Hippocampal formation (tissue), 2 donors: Measurements from ENCODE around the gene TSEN15.

ENCODE experiments used
- DNase-seq, 2 donors: peaks; one replicate each; lab custom pipeline; 2025; lab: John Stamatoyannopoulos, UW

TSEN15 gene

DNA sequence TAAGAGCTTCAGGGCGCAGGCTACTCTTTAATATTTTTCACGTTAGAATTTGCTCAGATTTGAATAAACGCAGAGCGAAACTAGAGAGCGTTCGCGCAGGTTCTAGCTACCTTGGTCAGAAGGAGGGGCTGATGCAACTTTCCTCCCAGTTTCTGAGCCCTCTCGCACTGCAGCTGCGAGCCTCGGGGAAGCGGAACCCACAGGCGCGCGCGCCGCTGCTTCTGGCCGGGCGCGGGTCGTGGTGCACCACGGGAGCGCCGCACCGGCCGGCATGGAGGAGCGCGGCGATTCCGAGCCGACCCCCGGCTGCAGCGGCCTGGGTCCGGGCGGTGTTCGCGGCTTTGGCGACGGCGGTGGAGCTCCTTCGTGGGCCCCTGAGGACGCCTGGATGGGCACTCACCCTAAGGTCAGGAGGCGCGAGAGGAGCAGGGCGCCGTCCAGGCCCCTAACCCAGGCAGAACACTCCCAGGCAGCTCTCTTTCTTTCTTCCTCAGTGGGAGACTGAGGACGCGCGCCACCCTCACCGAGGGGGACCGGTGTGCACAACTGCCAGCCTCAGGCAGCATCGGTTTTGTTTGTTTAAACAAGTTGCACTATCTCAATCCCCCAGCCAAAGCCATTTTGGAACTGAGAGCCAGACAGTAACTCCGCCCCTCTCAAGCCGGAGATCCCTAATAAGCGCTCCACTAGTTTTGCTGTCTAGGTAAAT is at the start of gene TSEN15:
Gene TSEN15 (plus strand): TSS at position 246 of the 709 bp plus-strand sequence. CDS start 26 bp downstream, at position 272.
- DNase-seq, result peak; percentile 68

- peak; percentile 54 to 84 for DNase-seq
These were observed 49.5 kb upstream of the TSEN15 start for GRCh38 chr1:184002071-184002470.

DNA sequence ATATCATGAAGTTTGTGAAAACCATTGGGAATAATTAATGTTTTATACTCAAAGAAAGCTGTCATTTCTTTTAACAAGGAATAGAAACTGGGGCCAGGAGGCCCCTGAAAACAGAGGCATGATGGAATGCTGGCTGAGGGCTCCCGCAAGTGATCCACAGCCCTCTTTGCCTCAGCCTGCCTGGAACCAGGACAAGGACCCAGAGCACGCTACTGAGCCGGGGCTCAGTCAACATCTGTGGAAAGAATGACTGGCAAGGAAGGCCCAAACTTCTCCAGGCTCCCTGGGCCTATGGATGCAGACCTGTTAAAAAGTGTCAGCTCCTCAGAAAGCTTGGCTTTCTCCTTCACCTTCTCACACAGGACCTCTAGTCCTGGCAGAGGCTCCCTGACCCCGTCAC is 46.6 kb upstream of the TSEN15 start:
- no peak for DNase-seq

GRCh38 chr1:184005506-184005905 is 46.0 kb upstream of the TSEN15 start:
- DNase-seq, result no peak

DNA sequence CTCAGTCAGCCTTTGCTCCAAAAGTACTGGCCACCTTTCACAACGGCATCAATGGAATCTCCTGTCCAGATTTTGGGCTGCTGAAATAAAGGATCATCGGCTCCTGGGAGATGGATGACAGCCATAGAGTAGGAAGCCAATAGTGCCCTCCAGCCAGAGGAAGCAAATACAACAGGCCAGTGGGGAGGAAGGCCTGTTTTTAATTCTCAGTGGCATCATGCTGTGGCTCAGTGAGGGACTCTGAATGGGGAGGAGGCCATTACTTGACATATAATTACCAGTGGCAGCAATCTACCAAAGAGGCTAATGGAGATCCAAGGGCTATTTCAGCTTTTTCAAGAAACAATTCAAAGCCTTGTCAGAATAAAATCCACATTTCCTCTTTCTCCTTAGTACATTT is 40.7 kb upstream of the TSEN15 start:
- no peak for DNase-seq

GRCh38 chr1:184012187-184012586 is 39.3 kb upstream of the TSEN15 start:
- DNase-seq, result no peak

DNA sequence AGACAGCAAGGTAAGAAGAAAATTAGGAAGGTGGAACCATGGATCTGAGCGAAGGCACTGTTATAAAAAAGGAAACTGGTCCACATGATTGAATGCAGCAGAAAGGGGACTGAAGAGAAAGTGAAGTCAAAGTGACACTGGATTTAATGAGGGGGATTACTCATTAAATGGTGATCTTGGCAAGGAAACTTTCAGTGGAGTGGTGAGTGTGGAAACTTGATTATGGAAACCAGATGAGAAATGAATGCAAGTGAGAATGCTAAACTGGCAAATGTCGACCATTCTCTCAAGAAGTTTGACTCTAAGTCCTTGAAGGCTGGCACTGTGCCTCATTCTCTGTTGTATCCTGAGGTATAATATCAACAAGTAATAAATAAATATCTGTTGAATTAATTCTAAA is 37.3 kb upstream of the TSEN15 start:
- DNase-seq, result no peak

- DNase-seq, result peak in 1 of 2 donors; percentile 26
These were observed 35.4 kb upstream of the TSEN15 start for GRCh38 chr1:184016169-184016568.

DNA sequence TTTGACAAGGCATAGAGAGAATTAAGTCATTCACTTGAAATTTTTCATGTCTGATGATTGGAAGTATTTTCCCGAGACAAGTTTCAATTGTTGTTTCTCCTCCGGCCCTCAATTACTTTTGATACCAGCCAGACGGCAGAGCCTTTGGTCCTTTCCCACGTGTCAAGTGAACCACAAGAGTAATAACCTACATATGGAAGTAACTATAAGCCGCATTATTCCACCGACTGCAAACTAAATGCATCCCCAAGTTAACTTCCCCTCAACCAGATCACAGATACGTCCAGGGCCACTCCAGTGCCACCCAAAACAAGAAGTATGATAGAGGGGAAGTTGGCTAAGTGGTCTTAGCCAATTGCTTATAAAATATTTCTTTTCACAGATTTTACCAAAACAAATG is 34.2 kb upstream of the TSEN15 start:
- DNase-seq, result peak in 1 of 2 donors; percentile 35

- DNase-seq, result no peak
These were observed 32.9 kb upstream of the TSEN15 start for GRCh38 chr1:184018622-184019021.

GRCh38 chr1:184019069-184019468 is 32.5 kb upstream of the TSEN15 start:
- peak in 1 of 2 donors; percentile 75 for DNase-seq

- DNase-seq, result peak in 1 of 2 donors; percentile 38
These were observed 32.0 kb upstream of the TSEN15 start for GRCh38 chr1:184019506-184019905.

GRCh38 chr1:184020328-184020727 is 31.2 kb upstream of the TSEN15 start:
- no peak for DNase-seq

DNA sequence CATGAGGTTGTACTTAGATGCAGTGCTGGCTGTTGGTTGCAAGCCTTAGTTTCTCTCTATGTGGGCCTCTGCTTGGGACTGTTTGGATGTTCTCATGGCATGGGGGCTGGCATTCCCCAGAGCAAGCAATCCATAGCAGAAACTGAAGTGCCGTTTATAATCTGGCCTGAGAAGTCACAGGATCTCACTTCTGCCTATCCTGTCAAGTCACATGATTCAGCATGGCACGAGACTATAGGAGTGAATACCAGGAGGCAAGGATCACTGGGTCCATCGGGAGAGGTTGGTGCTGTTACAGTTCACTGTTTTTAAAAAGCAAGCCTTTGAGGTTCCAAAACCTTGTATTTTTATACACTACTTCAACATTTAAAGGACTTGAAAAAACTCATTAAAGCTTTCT is 30.7 kb upstream of the TSEN15 start:
- no peak for DNase-seq

DNA sequence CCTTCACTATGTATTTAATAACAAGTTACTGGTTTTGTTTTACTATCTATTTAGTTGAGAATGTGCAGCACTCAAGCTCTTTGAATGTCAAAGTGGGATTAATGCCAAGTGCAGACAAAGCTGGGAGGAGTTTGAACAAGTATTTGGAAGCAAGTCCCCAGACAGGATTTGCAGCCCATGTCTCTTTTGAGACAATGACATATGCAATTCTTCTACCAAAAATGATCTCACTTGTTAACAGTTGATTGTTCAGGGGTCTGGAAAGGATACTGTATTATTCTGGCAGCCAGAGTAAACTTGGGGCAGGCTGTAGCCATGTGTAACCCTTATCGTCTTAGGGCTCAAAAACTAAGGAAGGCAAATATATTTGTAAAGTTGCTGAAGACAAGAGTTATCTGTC is 29.8 kb upstream of the TSEN15 start:
- peak in 1 of 2 donors; percentile 72 for DNase-seq

DNA sequence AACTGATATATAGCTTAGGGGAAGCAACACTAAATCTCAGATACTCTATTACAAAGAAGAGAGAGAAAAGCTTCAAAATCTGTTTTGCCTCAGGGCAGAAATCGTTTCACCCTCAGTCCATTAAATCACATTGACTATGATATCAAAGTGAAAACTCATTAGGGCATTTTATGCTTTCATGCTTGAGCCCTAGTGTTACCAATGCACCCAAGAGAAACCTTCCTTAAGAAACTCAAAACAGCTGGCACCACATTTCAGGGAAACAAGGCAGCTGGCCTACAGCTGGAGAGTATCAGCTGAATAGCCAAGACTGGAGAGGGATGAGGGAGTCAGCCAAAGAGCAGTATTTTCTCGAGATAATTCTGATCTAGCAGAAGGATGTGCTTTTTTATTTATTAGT is 28.9 kb upstream of the TSEN15 start:
- DNase-seq, result peak in 1 of 2 donors; percentile 51

- DNase-seq, result peak in 1 of 2 donors; percentile 29
These were observed 28.4 kb upstream of the TSEN15 start for GRCh38 chr1:184023171-184023570.

DNA sequence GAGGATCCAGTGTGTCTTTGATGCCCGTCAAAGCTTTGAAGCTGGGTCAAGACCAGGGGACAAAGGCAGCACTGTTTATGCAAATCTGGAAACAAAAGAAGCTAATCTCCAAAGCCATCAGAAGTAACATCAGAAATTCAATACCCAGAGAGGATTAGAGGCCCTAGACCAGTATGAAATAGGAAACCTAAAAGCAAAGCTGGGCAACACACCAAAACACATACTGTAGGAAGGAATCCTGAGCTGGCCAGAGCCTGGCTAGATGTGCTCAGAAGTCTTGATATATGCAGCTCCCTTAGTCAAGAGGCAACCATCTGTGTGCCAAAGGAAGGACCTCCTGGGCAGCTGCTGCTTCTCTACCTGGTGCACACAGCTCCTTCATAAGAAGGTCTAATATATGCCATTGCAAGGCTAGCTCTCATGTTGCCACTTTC is 26.3 kb upstream of the TSEN15 start:
- peak in 1 of 2 donors; percentile 64 for DNase-seq

DNA sequence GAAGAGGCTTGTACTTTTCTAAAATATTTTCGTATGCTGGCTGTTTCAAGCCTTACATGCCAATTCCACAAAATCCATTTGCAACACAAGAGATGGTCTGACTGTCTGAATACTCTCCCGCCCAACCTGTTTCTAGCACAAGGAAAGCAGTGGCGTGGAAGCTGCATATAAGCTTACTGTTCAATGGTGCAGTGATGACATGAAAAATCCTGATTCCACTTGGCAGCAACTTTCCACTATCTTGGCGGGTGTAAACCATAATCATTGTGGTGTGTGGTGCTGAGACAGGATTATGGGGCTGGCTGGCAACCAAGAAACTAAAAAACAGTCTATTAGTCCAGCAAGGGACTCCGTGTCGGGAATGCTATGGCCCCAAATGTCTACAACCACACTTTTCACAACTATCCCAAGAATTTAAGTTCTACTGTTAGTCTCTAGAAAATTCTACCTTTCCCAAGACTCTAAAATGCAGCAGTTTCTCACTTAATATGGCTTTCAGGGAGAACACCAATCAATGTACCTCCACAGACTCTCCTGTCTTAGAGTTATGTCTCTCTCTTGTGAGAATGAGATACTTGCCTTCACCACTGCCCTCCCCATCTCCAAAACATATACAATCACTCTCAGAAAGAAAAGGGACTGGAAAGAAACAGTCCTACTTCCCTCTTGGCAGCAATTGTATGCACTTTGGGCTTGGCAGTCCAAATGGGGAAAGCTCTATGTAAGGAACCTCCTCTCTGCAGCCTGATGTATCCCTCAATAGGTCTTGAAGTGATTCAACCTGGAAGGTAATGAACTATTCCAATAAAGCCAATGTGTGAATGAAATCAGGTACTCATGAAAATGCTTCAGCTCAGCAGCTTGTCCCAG is 23.5 kb upstream of the TSEN15 start:
- DNase-seq, result no peak

GRCh38 chr1:184028854-184029623 is 22.5 kb upstream of the TSEN15 start:
- peak; percentile 53 to 62 for DNase-seq

GRCh38 chr1:184030433-184031091 is 21.0 kb upstream of the TSEN15 start:
- DNase-seq, result peak in 1 of 2 donors; percentile 68

DNA sequence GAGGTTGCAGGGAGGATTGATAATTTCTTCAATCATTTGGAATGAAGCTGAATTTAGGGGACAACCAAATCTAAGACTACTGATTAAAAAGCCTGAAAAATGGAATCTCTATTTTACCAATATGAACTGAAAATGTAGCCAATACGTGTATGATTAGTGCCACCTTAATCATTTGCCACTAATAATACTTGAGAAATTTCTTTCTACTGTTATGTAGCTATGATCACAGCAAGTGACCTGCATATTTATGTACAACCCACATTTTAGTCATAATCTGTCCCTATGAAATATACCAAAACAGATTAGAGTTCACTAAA is 20.5 kb upstream of the TSEN15 start:
- no peak for DNase-seq
